Sigmoid colon (tissue), 7 donors: ENCODE data around the gene SUMO2. TPM values are rescaled to one million over a fixed set of nuclear protein-coding genes. Genes with fewer than 3 reads are reported as not detected.
A peak's percentile ranks its signal among the peaks of the same experiment; 100 is the strongest.

Experiments used
- DNase-seq: peaks from one replicate; pipeline ENCODE4 v3.0.0-alpha.2; 2019
- H3K27ac ChIP-seq, 4 donors: fragments of 200-600 bp; sonication (generic); one replicate each; pipeline ENCODE4 v1.5.1; 2016 to 2019; ENCODE audit warnings: mild to moderate bottlenecking in 1 of 4
- H3K27me3 ChIP-seq, 3 donors: fragments of 200-600 bp; sonication (generic); one replicate each; pipeline ENCODE4 v1.5.1; 2019; ENCODE audit warnings: mild to moderate bottlenecking in 1 of 3
- H3K36me3 ChIP-seq, 4 donors: fragments of 200-600 bp; sonication (generic); one replicate each; pipeline ENCODE4 v1.5.1; 2016 to 2019
- H3K4me1 ChIP-seq, 4 donors: fragments of 200-600 bp; sonication (generic); one replicate each; pipeline ENCODE4 v1.5.1; 2017 to 2019
- H3K4me3 ChIP-seq, 4 donors: fragments of 200-600 bp; sonication (generic); one replicate each; pipeline ENCODE4 v1.5.1; 2017 to 2019; ENCODE audit warnings: mild to moderate bottlenecking in 2 of 4, moderate library complexity in 1 of 4
- H3K9me3 ChIP-seq, 4 donors: fragments of 200-600 bp in 3 of 4; sonication (generic) in 3 of 4; one replicate each; pipeline versions ENCODE4 v1.5.1 to v1.6.1; 2013 to 2019
- CTCF ChIP-seq, 4 experiments: fragments of 450-650 bp in 3 of 4; fragments of 200-600 bp in 1 of 4; IDR thresholded peaks; one replicate each; pipeline ENCODE4 v1.5.1; 2016 to 2019; ENCODE audit warnings: antibody characterized with exemption in 4 of 4, mild to moderate bottlenecking in 3 of 4, moderate library complexity in 2 of 4
- EP300 ChIP-seq, 4 donors: sonication (generic); formaldehyde crosslinking; IDR thresholded peaks; one replicate each; pipeline ENCODE4 v1.6.1; 2017; ENCODE audit warnings: antibody characterized with exemption in 4 of 4
- POLR2A ChIP-seq, 2 donors: fragments of 450-650 bp; IDR thresholded peaks; one replicate each; pipeline ENCODE4 v1.6.1; 2016; ENCODE audit warnings: antibody characterized with exemption in 2 of 2, mild to moderate bottlenecking in 2 of 2, moderate library complexity in 2 of 2
- POLR2AphosphoS5 ChIP-seq, 4 donors: sonication (generic); formaldehyde crosslinking; IDR thresholded peaks; one replicate each; pipeline ENCODE4 v1.6.1; 2017; ENCODE audit warnings: antibody characterized with exemption in 4 of 4
- WGBS, 2 donors: extraction: QIAGEN DNeasy Blood & Tissue Kit; methylation state at CpG; one replicate each; pipeline ENCODE4 v1.1.7; 2013; 5-methylcytosine and 5-hydroxymethylcytosine counted together
- intact Hi-C: fragments of 100-400 bp; cut with DNase I; formaldehyde crosslinking; loops from one replicate; pipeline ENCODE4 v1.15.1; 2023
- polyA plus RNA-seq, 3 donors: library from polyadenylated mRNA; stranded (reverse); fragments of 200-250 nt; gene quantifications; one replicate each; pipeline ENCODE4 v1.2.3, GENCODE V29; 2013
- total RNA-seq, 4 donors: library from RNA; depleted of rRNA; stranded (reverse); fragments of >200 nt; gene quantifications; one replicate each; pipeline ENCODE4 v1.1.0, GENCODE V29; 2016
- donor health status: healthy with polysubstance abuse.
- donor health status: Bipolar disorder and iron deficiency.
- donor health status: healthy.

SUMO2 gene
- 100 to 1,000 TPM in 1 of 4 donors, 10 to 100 TPM in 3; 63.0 to 109 (median 87.1) TPM for total RNA-seq
- 100 to 1,000 TPM in 2 of 3 donors, 10 to 100 TPM in 1; 69.9 to 130 (median 117) TPM for polyA plus RNA-seq

GRCh38 chr17:75182569-75183436, at the start of gene SUMO2:
TSS of gene SUMO2 (minus strand) at chr17:75182959. CDS start at chr17:75182834, 125 bp downstream.
- H3K4me1 ChIP-seq, result peaks cover 0 to 37% (median 25%) of the 10 kb centered on the region in 4 donors
- no peaks in the 10 kb centered on the region for H3K9me3 ChIP-seq
- intact Hi-C loops, result loop anchor here (5.0 kb wide), 3 partner anchors 51 to 136 kb away; partner anchors contain the start of genes ATP5PD, KCTD2 and NT5C
- DNase-seq, result peak; percentile 97
- WGBS, 2 donors, result 1% methylated on average over 92 of the region's 92 CpGs
- peaks cover 0 to 16% (median 6%) of the 10 kb centered on the region in 4 donors for H3K36me3 ChIP-seq
- no peaks in the 10 kb centered on the region for H3K27me3 ChIP-seq
- H3K27ac ChIP-seq, result peak within 1 kb of the TSS; percentile 92 to 99 (median 98)
- no peak for TF ChIP-seq EP300 (IDR thresholded peaks at IDR 0.05)
- TF ChIP-seq POLR2AphosphoS5 (IDR thresholded peaks at IDR 0.05), result peak; percentile 81 to 91 (median 88)
- peak in 1 of 4 experiments; percentile 46 for TF ChIP-seq CTCF (IDR thresholded peaks at IDR 0.05)
- peak; percentile 36 to 62 for TF ChIP-seq POLR2A (IDR thresholded peaks at IDR 0.05)
- H3K4me3 ChIP-seq, result peak within 1 kb of the TSS; percentile 79 to 100 (median 100)

DNA sequence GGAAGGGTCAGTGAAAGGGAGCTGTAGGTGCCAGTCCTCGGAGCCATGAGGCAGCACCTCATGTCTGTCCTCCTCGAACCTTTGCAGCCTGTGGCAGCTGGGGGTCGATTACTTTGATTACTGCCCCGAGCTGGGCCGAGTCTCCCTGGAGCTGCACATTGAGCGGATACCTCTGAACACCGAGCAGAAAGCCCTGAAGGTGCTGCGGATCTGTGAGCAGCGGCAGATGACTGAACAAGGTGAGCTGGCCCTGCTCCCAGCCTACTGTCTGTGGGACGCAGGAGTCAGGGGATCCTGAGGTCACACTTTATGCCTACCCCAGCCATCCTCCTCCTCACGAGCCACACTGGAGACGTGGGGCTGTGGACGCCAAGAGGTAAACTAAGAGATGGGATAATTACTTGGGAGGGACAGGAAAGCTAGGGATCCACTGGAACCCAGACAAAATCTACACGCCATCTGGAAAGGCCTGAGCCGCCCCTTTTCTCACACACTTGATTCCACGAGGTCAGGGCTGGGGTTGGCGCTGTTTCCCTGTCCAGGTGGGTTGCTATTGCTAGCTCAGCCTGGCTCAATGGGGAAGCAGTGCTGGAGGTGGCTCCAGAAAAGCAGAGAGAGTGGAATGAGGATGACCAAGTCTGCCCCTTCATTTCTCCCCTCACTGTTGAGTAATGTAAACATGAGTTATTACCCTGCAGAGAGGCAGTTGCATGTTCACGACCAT, 49.1 kb upstream of the SUMO2 start:
- no peaks in the 10 kb centered on the region for H3K4me1 ChIP-seq
- no peaks in the 10 kb centered on the region for H3K9me3 ChIP-seq
- intact Hi-C loops, result no loop called here
- no peak overlapping the region for H3K27ac ChIP-seq
- H3K36me3 ChIP-seq, result peaks cover 31 to 95% (median 50%) of the 10 kb centered on the region in 4 donors
- no peaks in the 10 kb centered on the region for H3K27me3 ChIP-seq
- TF ChIP-seq POLR2AphosphoS5 (IDR thresholded peaks at IDR 0.05), result no peak
- no peak overlapping the region for H3K4me3 ChIP-seq
- DNase-seq, result no peak
- WGBS, 2 donors, result 92 to 93% methylated on average over 18 of the region's 18 CpGs

DNA sequence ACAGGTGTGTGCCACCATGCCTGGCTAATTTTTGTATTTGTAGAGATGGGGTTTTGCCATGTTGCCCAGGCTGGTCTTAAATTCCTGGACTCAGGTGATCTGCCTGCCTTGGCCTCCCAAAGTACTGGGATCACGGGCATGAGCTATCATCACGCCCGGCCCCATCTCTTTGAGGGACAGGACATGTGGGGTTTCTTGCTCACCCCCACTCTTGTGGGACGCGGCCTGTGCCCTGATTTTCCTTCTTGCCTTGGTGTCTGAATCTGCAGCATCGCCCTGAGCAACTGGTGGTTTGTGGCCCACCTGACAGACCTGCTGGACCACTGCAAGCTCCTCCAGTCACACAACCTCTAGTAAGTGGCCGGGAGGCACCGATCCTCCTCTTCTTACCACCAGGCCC, 48.3 kb upstream of the SUMO2 start:
- H3K9me3 ChIP-seq, result no peaks in the 10 kb centered on the region
- no peak overlapping the region for H3K27ac ChIP-seq
- no peaks in the 10 kb centered on the region for H3K27me3 ChIP-seq
- intact Hi-C loops, result no loop called here
- peaks cover 39 to 95% (median 52%) of the 10 kb centered on the region in 4 donors for H3K36me3 ChIP-seq
- no peaks in the 10 kb centered on the region for H3K4me1 ChIP-seq
- 97% methylated on average over 8 of the region's 8 CpGs for WGBS, 2 donors
- H3K4me3 ChIP-seq, result no peak overlapping the region
- no peak for DNase-seq
- no peak for TF ChIP-seq POLR2AphosphoS5 (IDR thresholded peaks at IDR 0.05)
- no peak for TF ChIP-seq POLR2A (IDR thresholded peaks at IDR 0.05)
- TF ChIP-seq CTCF (IDR thresholded peaks at IDR 0.05), result no peak
- TF ChIP-seq EP300 (IDR thresholded peaks at IDR 0.05), result no peak

GRCh38 chr17:75228847-75229246, 46.1 kb upstream of the SUMO2 start:
- Histone ChIP-seq H3K4me3 (no peak overlapping the region), H3K4me1 (no peaks in the 10 kb centered on the region), H3K27me3 (no peaks in the 10 kb centered on the region), H3K9me3 (no peaks in the 10 kb centered on the region), H3K27ac (peak overlapping the region; percentile 1 to 34 (median 16)), H3K36me3 (peaks cover 40 to 95% (median 54%) of the 10 kb centered on the region in 4 donors)
- no peak for TF ChIP-seq POLR2A (IDR thresholded peaks at IDR 0.05)
- no peak for TF ChIP-seq POLR2AphosphoS5 (IDR thresholded peaks at IDR 0.05)
- no peak for TF ChIP-seq CTCF (IDR thresholded peaks at IDR 0.05)
- no peak for TF ChIP-seq EP300 (IDR thresholded peaks at IDR 0.05)
- no peak for DNase-seq
- intact Hi-C loops, result no loop called here
- 83% methylated on average over 4 of the region's 4 CpGs for WGBS, 2 donors

GRCh38 chr17:75228305-75228704, 45.5 kb upstream of the SUMO2 start:
- H3K27ac ChIP-seq, result peak overlapping the region in 3 of 4 donors; percentile 1 to 34 (median 8)

More at GRCh38 chr17:75228305-75228704, 45.5 kb upstream of the SUMO2 start:
- no peaks in the 10 kb centered on the region for H3K4me1 ChIP-seq
- no peak for TF ChIP-seq EP300 (IDR thresholded peaks at IDR 0.05)
- TF ChIP-seq POLR2AphosphoS5 (IDR thresholded peaks at IDR 0.05), result peak in 2 of 4 donors; percentile 19 to 29
- no peak overlapping the region for H3K4me3 ChIP-seq
- intact Hi-C loops, result no loop called here
- peaks cover 40 to 98% (median 54%) of the 10 kb centered on the region in 4 donors for H3K36me3 ChIP-seq
- 60 to 75% methylated on average over 2 of the region's 2 CpGs for WGBS, 2 donors
- no peaks in the 10 kb centered on the region for H3K27me3 ChIP-seq
- H3K9me3 ChIP-seq, result no peaks in the 10 kb centered on the region
- DNase-seq, result no peak
